Stimulated activated CD8-positive, alpha-beta memory T cell treated with anti-CD3 and anti-CD28 coated beads, Interleukin-2, amount 100 ng/mL, for 48 hours (primary cell): ENCODE measurements around the gene LPP.

Source experiments
- DNase-seq, 2 donors: peaks; one replicate each; pipeline ENCODE4 v3.0.0-alpha.2; 2020; ENCODE audit warnings: low read depth in 2 of 2

Gene LPP

DNA sequence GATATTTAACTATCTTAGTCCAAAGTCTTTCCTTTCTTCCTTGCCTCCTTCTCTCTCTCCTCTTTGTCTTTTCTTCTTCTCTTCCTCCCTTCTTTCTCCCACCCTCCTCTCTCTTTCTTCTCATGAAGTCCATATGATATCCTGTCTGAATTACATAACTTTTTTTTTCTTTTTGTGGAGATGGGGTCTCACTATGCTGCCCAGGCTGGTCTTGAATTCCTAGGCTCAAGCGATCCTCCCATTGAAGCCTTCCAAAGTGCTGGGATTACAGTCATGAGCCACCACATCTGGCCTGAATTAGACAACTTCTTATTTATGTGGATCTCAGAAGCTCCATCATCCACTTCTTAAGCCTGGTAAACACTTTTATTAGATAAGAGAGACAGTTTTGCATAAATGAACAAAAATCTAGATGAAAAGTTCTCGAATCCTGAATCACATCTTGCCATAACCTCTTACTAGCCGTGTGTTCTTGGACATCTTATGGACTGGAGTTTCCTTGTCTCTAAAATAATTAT is 206.5 kb downstream of the LPP start:
- DNase-seq = no peak

DNA sequence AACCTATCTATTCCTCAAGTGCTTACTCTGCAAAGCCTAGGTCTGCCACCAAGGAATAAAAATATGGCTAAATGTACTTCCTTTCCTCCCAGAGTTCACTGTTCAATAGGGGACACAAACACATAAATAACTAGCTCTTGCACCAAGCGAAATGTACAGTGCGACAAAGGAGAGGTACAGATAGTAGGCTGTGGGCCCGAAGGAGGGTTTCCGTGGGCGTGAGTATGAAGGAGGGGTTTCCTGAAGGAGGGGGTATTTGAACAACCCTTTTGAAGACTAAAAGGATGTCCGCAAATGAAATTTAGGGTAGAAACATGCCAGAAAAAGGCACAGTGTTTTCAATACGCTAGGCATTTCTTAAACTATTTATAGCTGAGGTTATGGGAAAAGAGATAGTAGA is 207.9 kb downstream of the LPP start:
- DNase-seq = peak in 1 of 2 donors; percentile 10

DNA sequence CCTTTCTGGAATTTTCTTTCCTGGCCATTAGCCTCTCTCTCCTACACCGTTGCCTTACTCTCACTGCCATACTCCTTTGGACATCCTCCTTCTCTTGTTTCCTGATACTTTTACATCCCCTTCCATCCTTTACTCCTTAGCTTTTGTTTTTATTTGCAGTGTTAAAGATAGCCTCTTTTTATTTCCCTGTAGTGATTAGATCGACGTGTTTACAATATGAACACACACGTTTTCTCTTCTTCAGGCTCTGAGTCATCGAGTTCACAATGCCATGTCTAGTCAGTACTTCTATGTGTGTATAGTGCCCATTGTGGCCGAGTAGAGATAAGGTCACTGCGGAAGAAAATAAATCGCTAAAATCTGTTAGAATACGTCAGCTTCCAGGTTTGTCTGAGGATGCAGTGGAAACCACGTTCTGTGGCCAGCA is 208.5 kb downstream of the LPP start:
- DNase-seq = no peak

DNA sequence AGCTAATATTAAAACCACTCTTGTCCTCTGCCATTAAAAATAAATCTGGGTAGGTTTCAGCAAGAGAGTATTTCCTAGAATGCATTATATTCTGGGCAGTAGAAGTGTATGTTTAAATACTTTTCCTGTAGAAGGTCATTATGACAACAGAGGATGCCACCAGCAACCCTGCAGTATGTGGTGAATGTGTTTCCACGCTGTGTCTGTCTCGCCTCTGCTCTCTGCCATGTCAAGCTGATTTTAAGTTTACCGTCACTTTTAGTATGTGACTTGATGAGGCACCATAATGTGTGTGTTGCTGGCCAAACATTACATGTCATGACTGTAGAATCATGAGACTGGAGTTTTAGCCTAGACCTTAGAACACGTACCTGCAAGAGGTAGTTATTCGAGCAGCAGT is 211.2 kb downstream of the LPP start:
- no peak for DNase-seq

DNA sequence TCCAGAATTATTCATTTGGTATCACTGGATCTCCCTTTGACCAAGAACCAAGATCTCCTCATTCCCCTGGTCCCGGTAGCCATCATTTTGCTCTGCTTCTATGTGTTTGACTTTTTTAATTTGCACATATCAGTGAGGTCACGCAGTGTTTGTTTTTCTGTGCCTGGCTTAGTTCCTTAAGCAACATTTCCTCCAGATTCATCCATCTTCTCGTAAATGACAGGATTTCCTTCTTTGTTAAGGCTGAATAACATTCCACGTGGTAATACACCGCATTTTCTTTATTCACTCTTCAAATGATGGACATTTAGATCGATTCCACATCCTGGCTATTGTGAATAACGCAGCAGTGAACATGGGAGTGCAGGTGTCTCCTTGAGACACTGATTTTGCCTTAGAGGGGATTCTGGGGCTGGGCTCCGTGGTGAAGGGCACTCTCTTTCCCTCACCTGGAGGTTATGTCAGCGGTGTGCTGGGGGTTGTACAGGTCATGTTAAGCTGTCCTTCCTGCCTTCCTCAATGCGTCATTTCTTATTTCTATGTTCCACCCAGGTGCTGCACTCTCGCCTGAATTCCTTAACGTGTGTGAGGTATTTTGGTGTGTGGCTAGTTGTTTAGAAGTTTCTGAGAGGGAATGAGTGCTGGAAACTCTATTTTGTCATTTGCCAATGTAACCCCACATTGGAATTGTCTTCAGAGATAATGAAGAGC is 212.2 kb downstream of the LPP start:
- DNase-seq = no peak

DNA sequence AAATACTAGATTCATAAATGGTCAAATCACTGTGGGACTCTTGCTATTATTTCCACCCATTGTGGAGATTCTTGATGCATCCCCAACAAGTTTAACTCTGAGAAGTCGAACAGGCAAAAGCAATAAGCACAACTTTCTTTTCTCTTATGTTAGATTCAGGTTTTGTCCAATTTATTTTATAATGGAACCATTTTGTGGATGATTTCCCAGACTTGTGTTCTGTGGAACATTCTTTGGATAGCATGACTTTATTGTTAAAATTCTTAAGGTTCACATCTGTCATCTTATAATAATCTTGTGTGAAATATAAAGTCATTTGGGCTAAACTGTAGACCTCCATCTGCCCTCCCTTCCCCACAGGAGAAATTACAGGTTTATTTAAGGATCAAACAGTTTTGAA is 213.7 kb downstream of the LPP start:
- no peak for DNase-seq

DNA sequence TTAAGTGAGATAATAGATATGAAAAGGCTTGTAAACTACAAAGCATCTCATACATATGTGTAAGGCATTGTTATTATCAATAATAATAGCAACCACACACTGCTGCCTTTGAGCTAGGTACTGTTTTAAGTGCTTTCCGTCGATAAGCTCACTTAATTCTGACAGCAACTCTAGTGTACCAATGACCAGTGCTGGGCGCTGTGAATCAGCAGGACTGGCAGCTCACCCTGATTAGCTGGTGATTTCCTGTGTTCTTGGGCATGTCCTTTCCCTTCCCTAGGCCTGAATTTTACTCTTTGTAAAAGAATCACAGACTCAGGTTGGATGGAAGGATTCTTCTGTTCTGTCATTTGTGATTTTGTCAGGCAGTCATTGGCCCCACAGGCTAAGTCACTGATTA is 215.6 kb downstream of the LPP start:
- no peak for DNase-seq

DNA sequence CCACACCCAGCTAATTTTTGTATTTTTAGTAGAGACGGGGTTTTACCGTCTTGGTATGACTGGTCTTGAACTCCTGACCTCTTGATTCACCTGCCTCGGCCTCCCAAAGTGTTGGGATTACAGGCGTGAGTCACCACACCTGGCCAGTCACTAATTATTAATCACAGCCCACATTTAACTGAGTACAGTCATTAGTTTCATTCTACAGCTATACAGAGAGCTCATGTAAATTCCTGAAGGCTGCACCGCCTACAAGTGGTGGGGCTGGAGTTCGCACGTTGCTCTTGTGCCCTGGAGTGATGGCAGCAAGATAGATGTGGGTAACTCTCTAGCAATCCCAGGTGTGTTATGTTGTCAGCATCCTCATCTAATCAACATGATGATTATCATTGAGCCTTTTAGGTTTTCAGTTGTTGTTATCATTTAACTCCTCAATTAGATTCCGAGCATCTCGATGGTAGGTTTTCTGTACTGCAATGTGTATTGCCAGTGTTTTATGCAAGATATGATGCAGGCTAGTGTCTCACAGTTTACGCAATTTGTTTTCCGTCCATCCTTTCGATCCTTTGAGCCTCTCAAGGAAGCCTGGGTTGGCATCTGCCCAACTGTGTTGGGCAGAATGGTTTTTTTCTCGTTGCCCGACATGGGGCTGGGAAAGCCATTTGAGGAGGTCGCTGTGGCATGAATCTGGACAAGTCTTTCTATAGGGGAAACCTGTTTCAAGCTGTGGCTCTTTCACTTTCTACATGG is 216.3 kb downstream of the LPP start:
- no peak for DNase-seq

DNA sequence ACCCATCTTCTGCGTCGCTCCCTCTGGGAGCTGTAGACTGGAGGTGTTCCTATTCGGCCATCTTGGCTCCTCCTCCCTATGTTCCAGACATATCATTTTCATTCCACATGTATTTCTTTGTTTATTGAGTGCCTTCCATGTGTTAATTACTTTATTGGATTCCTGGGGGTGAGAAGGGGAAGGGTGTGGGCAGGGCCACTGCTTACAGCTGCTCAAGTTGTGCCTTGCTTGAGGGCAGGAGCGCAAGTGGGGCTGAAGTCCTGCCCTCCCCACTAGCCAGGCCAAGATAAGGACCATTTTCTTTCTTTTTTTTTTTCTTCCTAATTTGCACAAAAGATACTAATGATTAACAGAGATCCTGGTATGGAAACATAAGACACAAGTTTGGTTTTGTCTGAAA is 224.8 kb downstream of the LPP start:
- no peak for DNase-seq

DNA sequence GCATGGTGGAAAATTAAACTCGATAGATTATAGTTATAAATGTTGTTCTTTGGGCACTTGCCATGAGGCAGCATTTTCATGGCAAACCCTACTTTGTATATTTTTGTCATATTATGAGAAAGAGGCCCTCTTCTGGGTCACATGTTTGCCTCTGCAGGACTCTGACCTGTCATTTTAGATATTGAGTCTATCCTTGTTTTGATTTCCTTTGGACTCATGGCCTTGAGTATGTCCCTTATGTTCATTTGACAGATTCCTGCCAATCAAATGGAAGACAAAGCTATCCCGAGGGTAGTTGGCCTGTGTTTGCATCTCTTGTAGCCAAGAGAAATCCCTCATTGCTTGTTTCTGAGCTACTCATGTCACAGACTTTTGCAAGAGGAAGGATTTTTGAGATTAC is 226.3 kb downstream of the LPP start:
- no peak for DNase-seq

DNA sequence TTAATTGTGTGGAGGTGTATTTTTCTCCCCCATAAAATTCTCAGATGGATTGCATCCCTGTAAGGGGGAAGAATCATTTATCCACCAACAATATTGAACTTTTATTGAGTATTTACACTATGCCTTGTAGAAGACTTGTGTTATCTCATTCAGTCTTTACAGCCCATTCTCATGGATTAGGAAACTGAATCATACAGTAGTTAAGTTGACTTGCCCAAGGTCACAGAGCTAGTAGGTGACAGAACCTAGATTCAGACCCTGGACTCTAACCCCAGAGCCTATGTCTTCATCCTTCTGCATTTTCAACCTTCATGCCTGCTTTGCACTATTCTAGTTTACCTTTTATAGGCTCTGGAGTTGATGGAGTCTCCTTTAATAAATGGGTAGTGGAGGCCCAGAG is 226.8 kb downstream of the LPP start:
- no peak for DNase-seq

DNA sequence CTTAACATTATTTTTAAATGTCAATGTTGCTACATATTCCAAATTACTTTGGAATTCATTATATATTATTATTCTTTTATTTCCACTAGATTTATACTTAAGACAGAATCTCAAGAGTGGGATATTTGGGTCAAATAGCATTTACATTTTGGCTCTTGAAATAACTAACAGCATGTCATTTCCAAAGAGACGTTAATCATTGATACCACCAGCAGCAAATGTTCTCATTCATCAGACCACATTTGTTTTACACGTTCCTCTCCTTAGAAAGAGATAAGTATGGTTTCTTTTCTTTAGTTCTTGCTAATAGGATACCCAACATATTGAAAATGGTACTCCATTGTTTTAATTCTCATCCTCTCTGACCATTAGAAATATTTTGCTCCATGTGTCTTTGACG is 229.8 kb downstream of the LPP start:
- DNase-seq = no peak

DNA sequence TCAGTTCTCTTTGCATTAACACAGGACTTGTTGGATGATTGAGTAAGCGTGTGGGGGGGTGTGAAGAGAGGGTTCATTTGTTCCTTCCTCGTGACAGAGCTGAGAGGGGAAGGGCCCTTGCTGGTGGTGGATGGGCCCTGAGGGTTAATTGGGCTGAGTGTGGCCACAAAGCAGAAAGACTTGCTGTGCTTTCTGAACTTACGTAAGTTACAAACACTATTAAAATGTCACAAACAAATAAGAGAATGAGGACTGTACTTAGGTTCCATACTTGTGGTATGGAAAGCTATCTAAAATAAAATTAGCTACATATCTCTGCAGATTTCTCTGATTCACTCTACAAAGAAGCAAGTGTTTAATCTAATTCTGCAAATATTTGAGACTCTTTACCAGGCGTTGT is 231.3 kb downstream of the LPP start:
- DNase-seq = no peak

DNA sequence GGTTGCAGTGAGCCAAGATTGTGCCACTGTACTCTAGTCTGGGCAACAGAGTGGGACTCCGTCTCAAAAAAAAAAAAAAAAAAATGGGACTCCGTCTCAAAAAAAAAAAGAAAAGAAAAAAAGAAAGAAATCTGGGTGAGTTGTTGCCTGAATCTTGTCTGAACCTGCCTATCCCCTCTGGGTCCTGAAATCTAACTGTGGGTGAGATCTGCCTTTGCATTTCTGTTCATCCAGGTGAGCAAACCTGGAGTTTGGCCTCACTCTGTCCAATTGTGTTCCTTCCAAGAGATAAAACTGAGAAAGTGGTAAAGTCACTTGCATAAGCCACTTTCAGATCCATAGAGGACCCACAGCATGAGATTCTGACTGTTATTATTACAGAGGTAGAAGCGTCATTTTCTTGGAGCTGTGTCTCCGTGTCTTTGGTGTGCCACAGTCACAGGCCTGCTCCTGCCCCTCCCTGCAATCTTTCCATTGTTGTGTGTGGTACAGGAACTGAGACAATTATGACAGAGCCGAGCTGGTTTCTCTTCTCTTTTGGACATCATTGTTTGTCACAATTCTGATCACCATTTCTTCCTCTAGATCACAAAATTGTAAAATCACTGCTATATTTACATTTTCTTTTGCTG is 235.9 kb downstream of the LPP start:
- peak in 1 of 2 donors; percentile 7 for DNase-seq

DNA sequence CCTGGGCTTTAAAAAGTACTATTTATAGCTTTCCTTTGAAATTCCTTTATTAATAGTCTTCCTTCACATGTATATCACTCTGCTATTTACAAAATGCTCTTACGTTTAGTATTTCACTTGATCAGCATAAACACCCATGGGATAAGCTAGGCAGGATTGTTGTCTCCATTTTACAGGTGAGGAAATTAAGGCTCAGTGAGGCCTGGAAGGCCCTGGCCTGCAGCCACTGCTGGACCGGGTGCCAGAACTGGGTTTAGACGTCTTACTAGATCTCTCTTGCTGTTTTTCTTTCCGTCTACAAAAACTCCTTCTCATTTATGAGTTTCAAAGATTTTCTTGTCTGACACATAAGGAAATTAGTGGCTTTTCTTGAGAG is 236.4 kb downstream of the LPP start:
- DNase-seq = no peak

DNA sequence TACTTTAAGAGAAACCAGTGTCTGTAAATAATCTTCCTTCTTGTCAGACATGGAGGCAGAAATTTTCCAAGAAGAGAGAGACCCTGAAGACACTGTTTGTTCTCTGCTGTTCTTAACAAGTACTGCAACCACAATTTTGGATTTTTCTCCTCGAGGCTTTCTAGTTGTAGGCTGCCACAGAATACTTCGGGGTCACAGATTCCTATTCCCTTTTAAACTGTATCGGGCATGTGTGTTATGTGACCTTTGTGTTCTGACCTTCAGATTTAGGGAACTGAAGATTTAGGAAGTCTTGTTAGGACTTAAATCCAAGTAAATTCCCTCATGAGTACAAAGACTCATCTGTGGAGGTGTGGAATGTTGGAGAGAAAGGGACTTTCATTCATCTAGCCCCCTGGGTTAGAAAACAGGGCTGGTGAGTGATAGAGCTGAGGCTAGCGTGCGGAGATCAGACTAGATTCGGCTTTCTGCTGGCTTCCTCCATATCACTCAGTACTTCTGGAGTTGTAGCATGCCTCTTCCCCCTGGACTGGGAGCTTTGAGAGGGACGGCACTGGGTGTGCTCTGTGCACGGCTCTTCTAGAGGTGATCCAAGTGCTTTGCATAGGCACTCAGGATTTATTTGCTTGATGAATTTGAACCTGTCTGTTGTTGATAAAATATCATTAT is 237.0 kb downstream of the LPP start:
- no peak for DNase-seq

DNA sequence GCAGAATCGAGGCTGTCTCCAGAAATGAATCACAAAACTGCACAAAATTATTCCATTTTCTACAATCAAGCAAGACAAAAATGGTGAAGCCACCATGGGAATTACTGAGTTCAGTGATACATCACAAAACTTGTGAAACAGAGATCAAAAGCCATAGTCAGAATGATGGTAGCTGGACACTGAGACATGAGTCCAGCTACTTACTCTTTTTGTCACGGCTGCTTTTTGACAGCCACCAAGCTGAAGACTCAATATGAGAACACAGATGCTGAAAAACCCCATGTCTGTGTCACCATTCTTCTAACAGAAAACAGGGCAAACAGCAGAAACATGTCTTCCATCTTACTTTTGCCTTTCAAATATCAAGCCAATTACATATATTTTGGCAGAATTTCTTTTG is 237.6 kb downstream of the LPP start:
- DNase-seq = no peak

DNA sequence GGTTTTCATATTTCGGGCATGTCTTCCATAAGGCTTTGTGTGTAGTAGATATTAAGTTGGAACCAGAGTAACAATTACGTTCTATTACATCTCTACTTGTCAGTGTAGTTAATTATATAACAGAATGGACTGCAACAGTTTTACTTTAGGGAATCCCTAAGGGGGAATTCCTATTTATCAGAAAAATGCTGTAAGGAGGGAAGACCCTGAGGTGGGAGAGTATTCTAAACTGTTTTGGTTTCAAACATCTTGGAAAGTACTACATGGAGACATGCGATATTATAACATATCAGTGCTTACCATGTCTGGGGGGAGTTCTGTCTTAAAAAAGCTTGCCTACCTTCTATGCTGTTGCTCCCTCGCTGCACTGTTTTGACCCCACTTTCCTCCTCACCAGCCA is 238.1 kb downstream of the LPP start:
- no peak for DNase-seq

DNA sequence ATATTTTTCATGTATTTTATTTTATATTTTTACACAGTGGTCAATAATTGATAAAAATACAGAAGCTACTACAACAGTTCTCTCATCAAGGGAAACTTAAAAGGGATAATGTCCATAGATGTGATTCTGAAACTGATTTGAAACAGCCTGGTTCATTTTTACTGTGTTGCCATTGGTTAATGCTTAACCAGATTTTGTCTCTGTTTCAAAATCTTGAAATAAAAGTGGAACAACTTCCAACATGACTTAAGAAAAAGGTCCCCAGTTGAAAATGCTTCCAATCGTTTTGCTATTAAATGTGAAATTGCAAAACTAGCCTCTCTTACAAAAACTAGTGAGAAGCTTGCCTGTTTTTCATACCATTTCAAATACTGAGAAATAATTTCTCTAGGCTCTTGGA is 240.7 kb downstream of the LPP start:
- no peak for DNase-seq

DNA sequence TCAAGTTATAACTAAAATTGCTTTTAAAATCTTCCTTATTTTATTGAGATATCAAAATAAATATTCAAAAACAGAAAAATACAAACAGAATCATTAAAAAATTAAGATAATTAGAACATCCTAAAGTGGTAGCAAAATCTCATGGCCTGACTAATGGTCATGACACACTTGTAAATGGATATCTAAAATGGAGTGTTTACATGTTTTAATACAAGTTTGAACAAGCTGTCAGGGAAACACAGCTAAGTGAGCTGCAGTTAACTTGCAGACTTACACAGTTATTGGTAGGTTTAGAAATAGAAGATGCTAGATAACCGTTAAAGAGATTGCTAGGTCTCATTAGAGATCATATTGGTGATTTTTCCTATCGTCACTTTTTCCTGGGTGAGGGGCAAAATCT is 242.3 kb downstream of the LPP start:
- DNase-seq = no peak

DNA sequence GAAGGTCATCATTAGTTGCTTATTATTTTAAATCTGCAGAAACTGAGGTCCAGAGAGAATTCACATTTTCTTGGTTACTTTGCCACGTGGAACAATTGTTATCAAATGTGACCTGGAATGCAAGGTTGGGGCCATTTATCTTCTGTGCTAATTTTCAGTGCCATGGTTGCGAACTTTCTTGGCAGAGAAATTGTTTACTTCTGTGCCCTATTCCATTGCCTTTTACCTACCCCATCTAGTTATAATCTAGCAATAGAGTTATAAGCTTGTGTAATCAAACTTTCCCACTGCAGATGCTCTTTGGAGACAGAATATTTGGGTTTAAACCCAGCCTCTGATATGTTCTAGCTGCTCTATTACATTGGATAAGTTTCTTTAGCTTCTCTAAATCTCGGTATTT is 242.9 kb downstream of the LPP start:
- DNase-seq = no peak
